Measurements from ENCODE around the gene ARHGEF12. TPM values are rescaled to one million over a fixed set of nuclear protein-coding genes. Genes with fewer than 3 reads are reported as not detected.
A peak's percentile ranks its signal among the peaks of the same experiment; 100 is the strongest.

ARHGEF12 gene
- polyA plus RNA-seq, 2 donors: 15.3 to 17.9 TPM

GRCh38 chr11:120330045-120330444 is 6.2 kb upstream of the ARHGEF12 start:
- H3K4me3 ChIP-seq (ENCODE audit: low read depth in 1 of 2, low read length in 2 of 2): no peak overlapping the region
- 94% methylated on average over 6 of the region's 6 CpGs for WGBS, 2 donors
- no peaks in the 10 kb centered on the region for H3K27me3 ChIP-seq (ENCODE audit: control insufficient read depth in 1 of 2, insufficient read depth in 2 of 2, low read length in 2 of 2)
- H3K4me1 ChIP-seq (ENCODE audit: control insufficient read depth in 2 of 2, insufficient read depth in 2 of 2, low read length in 1 of 2): peaks cover 0 to 8% of the 10 kb centered on the region in 2 donors
- H3K9me3 ChIP-seq (ENCODE audit: control insufficient read depth in 2 of 2, insufficient read depth in 1 of 2, low read depth in 1 of 2, low read length in 1 of 2): no peaks in the 10 kb centered on the region
- H3K27ac ChIP-seq (ENCODE audit: low read depth in 2 of 2, low read length in 1 of 2): no peak overlapping the region
- H3K36me3 ChIP-seq (ENCODE audit: control insufficient read depth in 2 of 2, insufficient read depth in 2 of 2, low read length in 1 of 2): peaks cover 0 to 4% of the 10 kb centered on the region in 2 donors

- Histone ChIP-seq H3K27me3 (ENCODE audit: control insufficient read depth in 1 of 2, insufficient read depth in 2 of 2, low read length in 2 of 2) (no peaks in the 10 kb centered on the region), H3K4me3 (ENCODE audit: low read depth in 1 of 2, low read length in 2 of 2) (no peak overlapping the region), H3K27ac (ENCODE audit: low read depth in 2 of 2, low read length in 1 of 2) (peak overlapping the region; percentile 24 to 62), H3K9me3 (ENCODE audit: control insufficient read depth in 2 of 2, insufficient read depth in 1 of 2, low read depth in 1 of 2, low read length in 1 of 2) (no peaks in the 10 kb centered on the region), H3K36me3 (ENCODE audit: control insufficient read depth in 2 of 2, insufficient read depth in 2 of 2, low read length in 1 of 2) (peaks cover 0 to 4% of the 10 kb centered on the region in 2 donors), H3K4me1 (ENCODE audit: control insufficient read depth in 2 of 2, insufficient read depth in 2 of 2, low read length in 1 of 2) (peaks cover 0 to 8% of the 10 kb centered on the region in 2 donors)
- WGBS, 2 donors: 41 to 51% methylated on average over 2 of the region's 2 CpGs
Observed at GRCh38 chr11:120331301-120331996, 4.8 kb upstream of the ARHGEF12 start.

- no peaks in the 10 kb centered on the region for H3K9me3 ChIP-seq (ENCODE audit: control insufficient read depth in 2 of 2, insufficient read depth in 1 of 2, low read depth in 1 of 2, low read length in 1 of 2)
- 72 to 81% methylated on average over 5 of the region's 5 CpGs for WGBS, 2 donors
- no peaks in the 10 kb centered on the region for H3K27me3 ChIP-seq (ENCODE audit: control insufficient read depth in 1 of 2, insufficient read depth in 2 of 2, low read length in 2 of 2)
- peak overlapping the region in 1 of 2 donors; percentile 13 for H3K27ac ChIP-seq (ENCODE audit: low read depth in 2 of 2, low read length in 1 of 2)
- no peak overlapping the region for H3K4me3 ChIP-seq (ENCODE audit: low read depth in 1 of 2, low read length in 2 of 2)
- peaks cover 0 to 8% of the 10 kb centered on the region in 2 donors for H3K4me1 ChIP-seq (ENCODE audit: control insufficient read depth in 2 of 2, insufficient read depth in 2 of 2, low read length in 1 of 2)
- H3K36me3 ChIP-seq (ENCODE audit: control insufficient read depth in 2 of 2, insufficient read depth in 2 of 2, low read length in 1 of 2): peaks cover 0 to 4% of the 10 kb centered on the region in 2 donors
Observed at GRCh38 chr11:120332822-120333716, 3.1 kb upstream of the ARHGEF12 start.

GRCh38 chr11:120333801-120334200 is 2.4 kb upstream of the ARHGEF12 start:
- WGBS, 2 donors: 76 to 85% methylated on average over 1 of the region's 1 CpG
- Histone ChIP-seq H3K4me3 (ENCODE audit: low read depth in 1 of 2, low read length in 2 of 2) (no peak overlapping the region), H3K36me3 (ENCODE audit: control insufficient read depth in 2 of 2, insufficient read depth in 2 of 2, low read length in 1 of 2) (peaks cover 0 to 4% of the 10 kb centered on the region in 2 donors), H3K27ac (ENCODE audit: low read depth in 2 of 2, low read length in 1 of 2) (no peak overlapping the region), H3K27me3 (ENCODE audit: control insufficient read depth in 1 of 2, insufficient read depth in 2 of 2, low read length in 2 of 2) (no peaks in the 10 kb centered on the region), H3K4me1 (ENCODE audit: control insufficient read depth in 2 of 2, insufficient read depth in 2 of 2, low read length in 1 of 2) (peaks cover 0 to 8% of the 10 kb centered on the region in 2 donors), H3K9me3 (ENCODE audit: control insufficient read depth in 2 of 2, insufficient read depth in 1 of 2, low read depth in 1 of 2, low read length in 1 of 2) (no peaks in the 10 kb centered on the region)

- 12 to 24% methylated on average over 1 of the region's 1 CpG for WGBS, 2 donors
- Histone ChIP-seq H3K4me1 (ENCODE audit: control insufficient read depth in 2 of 2, insufficient read depth in 2 of 2, low read length in 1 of 2) (peaks cover 0 to 8% of the 10 kb centered on the region in 2 donors), H3K4me3 (ENCODE audit: low read depth in 1 of 2, low read length in 2 of 2) (no peak overlapping the region), H3K9me3 (ENCODE audit: control insufficient read depth in 2 of 2, insufficient read depth in 1 of 2, low read depth in 1 of 2, low read length in 1 of 2) (no peaks in the 10 kb centered on the region), H3K27me3 (ENCODE audit: control insufficient read depth in 1 of 2, insufficient read depth in 2 of 2, low read length in 2 of 2) (no peaks in the 10 kb centered on the region), H3K27ac (ENCODE audit: low read depth in 2 of 2, low read length in 1 of 2) (no peak overlapping the region), H3K36me3 (ENCODE audit: control insufficient read depth in 2 of 2, insufficient read depth in 2 of 2, low read length in 1 of 2) (peaks cover 0 to 4% of the 10 kb centered on the region in 2 donors)
Observed at GRCh38 chr11:120334332-120334731, 1.9 kb upstream of the ARHGEF12 start.

GRCh38 chr11:120334894-120335462 is 1.2 kb upstream of the ARHGEF12 start:
- Histone ChIP-seq H3K27ac (ENCODE audit: low read depth in 2 of 2, low read length in 1 of 2) (peak overlapping the region; percentile 22 to 95), H3K27me3 (ENCODE audit: control insufficient read depth in 1 of 2, insufficient read depth in 2 of 2, low read length in 2 of 2) (no peaks in the 10 kb centered on the region), H3K4me3 (ENCODE audit: low read depth in 1 of 2, low read length in 2 of 2) (peak overlapping the region in 1 of 2 donors; percentile 99), H3K9me3 (ENCODE audit: control insufficient read depth in 2 of 2, insufficient read depth in 1 of 2, low read depth in 1 of 2, low read length in 1 of 2) (no peaks in the 10 kb centered on the region), H3K4me1 (ENCODE audit: control insufficient read depth in 2 of 2, insufficient read depth in 2 of 2, low read length in 1 of 2) (peaks cover 0 to 8% of the 10 kb centered on the region in 2 donors), H3K36me3 (ENCODE audit: control insufficient read depth in 2 of 2, insufficient read depth in 2 of 2, low read length in 1 of 2) (peaks cover 0 to 4% of the 10 kb centered on the region in 2 donors)
- 1% methylated on average over 8 of the region's 8 CpGs for whole genome bisulfite sequencing, 2 donors

GRCh38 chr11:120335556-120335907 is 681 bp upstream of the ARHGEF12 start:
- Histone ChIP-seq H3K27ac (ENCODE audit: low read depth in 2 of 2, low read length in 1 of 2) (peak overlapping the region; percentile 95), H3K4me3 (ENCODE audit: low read depth in 1 of 2, low read length in 2 of 2) (peak overlapping the region; percentile 90 to 99), H3K9me3 (ENCODE audit: control insufficient read depth in 2 of 2, insufficient read depth in 1 of 2, low read depth in 1 of 2, low read length in 1 of 2) (no peaks in the 10 kb centered on the region), H3K36me3 (ENCODE audit: control insufficient read depth in 2 of 2, insufficient read depth in 2 of 2, low read length in 1 of 2) (no peaks in the 10 kb centered on the region), H3K27me3 (ENCODE audit: control insufficient read depth in 1 of 2, insufficient read depth in 2 of 2, low read length in 2 of 2) (no peaks in the 10 kb centered on the region), H3K4me1 (ENCODE audit: control insufficient read depth in 2 of 2, insufficient read depth in 2 of 2, low read length in 1 of 2) (peaks cover 0 to 8% of the 10 kb centered on the region in 2 donors)
- 0 to 1% methylated on average over 19 of the region's 19 CpGs for WGBS, 2 donors

- Histone ChIP-seq H3K9me3 (ENCODE audit: control insufficient read depth in 2 of 2, insufficient read depth in 1 of 2, low read depth in 1 of 2, low read length in 1 of 2) (no peaks in the 10 kb centered on the region), H3K4me3 (ENCODE audit: low read depth in 1 of 2, low read length in 2 of 2) (peak overlapping the region; percentile 90 to 99), H3K36me3 (ENCODE audit: control insufficient read depth in 2 of 2, insufficient read depth in 2 of 2, low read length in 1 of 2) (no peaks in the 10 kb centered on the region), H3K27ac (ENCODE audit: low read depth in 2 of 2, low read length in 1 of 2) (peak overlapping the region; percentile 95), H3K27me3 (ENCODE audit: control insufficient read depth in 1 of 2, insufficient read depth in 2 of 2, low read length in 2 of 2) (no peaks in the 10 kb centered on the region), H3K4me1 (ENCODE audit: control insufficient read depth in 2 of 2, insufficient read depth in 2 of 2, low read length in 1 of 2) (peaks cover 0 to 2% of the 10 kb centered on the region in 2 donors)
- WGBS, 2 donors: 0% methylated on average over 41 to 56 of the region's 56 CpGs
Observed at GRCh38 chr11:120336641-120337354, 585 bp downstream of the ARHGEF12 start.

All from esophagus (tissue), 2 donors.